NB4 (cell line): Measurements from ENCODE around the gene ZMYND10.

Experiments used
- POLR2A ChIP-seq: IDR thresholded peaks from 2 replicates; pipeline ENCODE4 v1.6.1; 2011; ENCODE audit warnings: mild to moderate bottlenecking; ENCODE audit not compliant: insufficient read length; ENCODE audit errors: extremely low read depth
- TF ChIP-seq, protein P1 (sequence below): IDR thresholded peaks from one replicate; pipeline ENCODE4 v1.5.1; 2012; ENCODE audit warnings: low read depth, low read length

DNA sequence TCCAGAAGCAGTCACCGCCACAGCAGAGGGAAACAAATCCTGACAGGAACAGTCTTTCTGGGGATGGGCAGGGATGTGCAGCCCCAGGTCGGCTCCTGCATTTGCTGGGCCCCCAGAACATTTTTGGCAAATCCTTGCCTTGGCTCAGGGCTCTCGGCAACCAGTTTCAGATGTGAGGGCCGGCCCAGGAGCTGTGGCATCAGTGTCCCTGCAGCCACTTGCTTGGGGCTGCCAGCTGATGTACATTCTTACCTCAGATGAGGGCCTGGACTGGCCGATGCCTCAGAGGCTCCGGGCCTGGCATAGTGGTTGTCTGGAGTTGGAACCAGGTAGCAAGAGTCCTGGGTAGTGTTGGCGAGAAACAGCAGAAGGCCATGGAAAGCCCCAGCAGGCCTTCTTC, 9.3 kb upstream of the ZMYND10 start:
- TF ChIP-seq, protein P1, sequence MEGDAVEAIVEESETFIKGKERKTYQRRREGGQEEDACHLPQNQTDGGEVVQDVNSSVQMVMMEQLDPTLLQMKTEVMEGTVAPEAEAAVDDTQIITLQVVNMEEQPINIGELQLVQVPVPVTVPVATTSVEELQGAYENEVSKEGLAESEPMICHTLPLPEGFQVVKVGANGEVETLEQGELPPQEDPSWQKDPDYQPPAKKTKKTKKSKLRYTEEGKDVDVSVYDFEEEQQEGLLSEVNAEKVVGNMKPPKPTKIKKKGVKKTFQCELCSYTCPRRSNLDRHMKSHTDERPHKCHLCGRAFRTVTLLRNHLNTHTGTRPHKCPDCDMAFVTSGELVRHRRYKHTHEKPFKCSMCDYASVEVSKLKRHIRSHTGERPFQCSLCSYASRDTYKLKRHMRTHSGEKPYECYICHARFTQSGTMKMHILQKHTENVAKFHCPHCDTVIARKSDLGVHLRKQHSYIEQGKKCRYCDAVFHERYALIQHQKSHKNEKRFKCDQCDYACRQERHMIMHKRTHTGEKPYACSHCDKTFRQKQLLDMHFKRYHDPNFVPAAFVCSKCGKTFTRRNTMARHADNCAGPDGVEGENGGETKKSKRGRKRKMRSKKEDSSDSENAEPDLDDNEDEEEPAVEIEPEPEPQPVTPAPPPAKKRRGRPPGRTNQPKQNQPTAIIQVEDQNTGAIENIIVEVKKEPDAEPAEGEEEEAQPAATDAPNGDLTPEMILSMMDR, result no peak
- no peak for TF ChIP-seq POLR2A
